ENCODE data around the gene GPC5. TPM values are rescaled to one million over a fixed set of nuclear protein-coding genes. Genes with fewer than 3 reads are reported as not detected.

Gene GPC5
- total RNA-seq, 3 donors from 2014 or later, result 0.51 to 1.2 TPM; not detected in 1

- no peak for TF ChIP-seq CTCF (IDR thresholded peaks at IDR 0.05)
- intact Hi-C loops (cut with DNase I, micrococcal nuclease), result no loop called here
- ATAC-seq, result no peak
- no peak overlapping the region for H3K4me3 ChIP-seq
- no peaks in the 10 kb centered on the region for H3K9me3 ChIP-seq
- no peaks in the 10 kb centered on the region for H3K36me3 ChIP-seq (ENCODE audit: low read depth)
- no peaks in the 10 kb centered on the region for H3K4me1 ChIP-seq (ENCODE audit: low read depth)
- no peak for DNase-seq
Measured at GRCh38 chr13:92769046-92769445, 1370.6 kb downstream of the GPC5 start.

GRCh38 chr13:92775658-92776057 lies 1377.2 kb downstream of the GPC5 start:
- Histone ChIP-seq H3K4me1 (ENCODE audit: low read depth) (no peaks in the 10 kb centered on the region), H3K9me3 (no peaks in the 10 kb centered on the region), H3K4me3 (no peak overlapping the region), H3K36me3 (ENCODE audit: low read depth) (no peaks in the 10 kb centered on the region)
- DNase-seq (no peak), ATAC-seq (no peak)
- intact Hi-C loops (cut with DNase I, micrococcal nuclease), result no loop called here
- no peak for TF ChIP-seq CTCF (IDR thresholded peaks at IDR 0.05)

- intact Hi-C loops (cut with DNase I, micrococcal nuclease), result no loop called here
- ATAC-seq (no peak), DNase-seq (no peak)
- Histone ChIP-seq H3K36me3 (ENCODE audit: low read depth) (no peaks in the 10 kb centered on the region), H3K4me1 (ENCODE audit: low read depth) (no peaks in the 10 kb centered on the region), H3K4me3 (no peak overlapping the region), H3K9me3 (no peaks in the 10 kb centered on the region)
- TF ChIP-seq CTCF (IDR thresholded peaks at IDR 0.05), result no peak
Measured at GRCh38 chr13:92781965-92782690, 1383.7 kb downstream of the GPC5 start.

- no peaks in the 10 kb centered on the region for H3K4me1 ChIP-seq (ENCODE audit: low read depth)
- DNase-seq, result no peak
- H3K36me3 ChIP-seq (ENCODE audit: low read depth), result no peaks in the 10 kb centered on the region
- H3K9me3 ChIP-seq, result no peaks in the 10 kb centered on the region
- intact Hi-C loops (cut with DNase I, micrococcal nuclease), result no loop called here
- no peak for TF ChIP-seq CTCF (IDR thresholded peaks at IDR 0.05)
- no peak for ATAC-seq
- no peak overlapping the region for H3K4me3 ChIP-seq
Measured at GRCh38 chr13:92802776-92803175, 1404.4 kb downstream of the GPC5 start.

GRCh38 chr13:92804346-92804745 lies 1405.9 kb downstream of the GPC5 start:
- Histone ChIP-seq H3K36me3 (ENCODE audit: low read depth) (no peaks in the 10 kb centered on the region), H3K9me3 (no peaks in the 10 kb centered on the region), H3K4me1 (ENCODE audit: low read depth) (no peaks in the 10 kb centered on the region), H3K4me3 (no peak overlapping the region)
- ATAC-seq, result no peak
- intact Hi-C loops (cut with DNase I, micrococcal nuclease), result no loop called here
- TF ChIP-seq CTCF (IDR thresholded peaks at IDR 0.05), result no peak
- DNase-seq, result no peak

- TF ChIP-seq CTCF (IDR thresholded peaks at IDR 0.05), result no peak
- Histone ChIP-seq H3K36me3 (ENCODE audit: low read depth) (no peaks in the 10 kb centered on the region), H3K4me3 (no peak overlapping the region), H3K9me3 (no peaks in the 10 kb centered on the region), H3K4me1 (ENCODE audit: low read depth) (no peaks in the 10 kb centered on the region)
- ATAC-seq (no peak), DNase-seq (no peak)
- intact Hi-C loops (cut with DNase I, micrococcal nuclease), result no loop called here
Measured at GRCh38 chr13:92804926-92805325, 1406.5 kb downstream of the GPC5 start.

Measured in mucosa of descending colon (tissue), 3 donors.